ENCODE results near the gene ZSCAN18. TPM values are rescaled to one million over a fixed set of nuclear protein-coding genes. Genes with fewer than 3 reads are reported as not detected.
A peak's percentile ranks its signal among the peaks of the same experiment; 100 is the strongest.

Gene ZSCAN18
- total RNA-seq, 1 donor from 2014 or later: 76.1 TPM

DNA sequence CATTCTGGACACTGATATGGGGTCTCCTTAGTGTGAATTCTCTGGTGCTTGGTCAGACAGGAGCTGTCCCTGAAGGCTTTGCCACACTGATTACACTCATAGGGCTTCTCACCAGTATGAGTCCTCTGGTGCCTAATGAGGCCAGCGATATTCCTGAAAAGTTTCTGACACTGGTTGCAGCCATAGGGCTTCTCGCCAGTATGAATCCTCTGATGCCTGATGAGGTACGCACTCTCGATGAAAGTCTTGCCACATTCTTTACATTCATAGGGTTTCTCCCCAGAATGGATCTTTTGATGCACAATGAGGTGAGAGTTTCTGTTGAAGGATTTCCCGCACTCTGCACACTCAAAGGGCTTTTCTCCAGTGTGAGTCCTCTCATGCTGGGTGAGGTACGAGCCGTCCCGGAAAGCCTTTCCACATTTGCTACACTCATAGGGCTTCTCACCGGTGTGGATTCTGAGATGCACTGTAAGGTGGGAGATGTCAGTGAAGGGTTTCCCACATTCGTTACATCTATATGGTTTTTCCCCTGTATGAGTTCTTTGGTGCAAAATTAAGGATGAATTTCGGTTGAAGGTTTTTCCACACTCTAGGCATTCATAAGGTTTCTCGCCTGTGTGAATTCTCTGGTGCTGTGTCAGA, 30.1 kb upstream of the ZSCAN18 start:
- Histone ChIP-seq H3K27ac (replicated peaks) (no peak overlapping the region), H3K27me3 (ENCODE audit: low read depth) (no peaks in the 10 kb centered on the region), H3K36me3 (peaks cover 93% of the 10 kb centered on the region), H3K4me1 (no peaks in the 10 kb centered on the region), H3K9me3 (replicated peaks) (peaks cover 100% of the 10 kb centered on the region), H3K4me3 (no peak overlapping the region)
- TF ChIP-seq, protein P1, sequence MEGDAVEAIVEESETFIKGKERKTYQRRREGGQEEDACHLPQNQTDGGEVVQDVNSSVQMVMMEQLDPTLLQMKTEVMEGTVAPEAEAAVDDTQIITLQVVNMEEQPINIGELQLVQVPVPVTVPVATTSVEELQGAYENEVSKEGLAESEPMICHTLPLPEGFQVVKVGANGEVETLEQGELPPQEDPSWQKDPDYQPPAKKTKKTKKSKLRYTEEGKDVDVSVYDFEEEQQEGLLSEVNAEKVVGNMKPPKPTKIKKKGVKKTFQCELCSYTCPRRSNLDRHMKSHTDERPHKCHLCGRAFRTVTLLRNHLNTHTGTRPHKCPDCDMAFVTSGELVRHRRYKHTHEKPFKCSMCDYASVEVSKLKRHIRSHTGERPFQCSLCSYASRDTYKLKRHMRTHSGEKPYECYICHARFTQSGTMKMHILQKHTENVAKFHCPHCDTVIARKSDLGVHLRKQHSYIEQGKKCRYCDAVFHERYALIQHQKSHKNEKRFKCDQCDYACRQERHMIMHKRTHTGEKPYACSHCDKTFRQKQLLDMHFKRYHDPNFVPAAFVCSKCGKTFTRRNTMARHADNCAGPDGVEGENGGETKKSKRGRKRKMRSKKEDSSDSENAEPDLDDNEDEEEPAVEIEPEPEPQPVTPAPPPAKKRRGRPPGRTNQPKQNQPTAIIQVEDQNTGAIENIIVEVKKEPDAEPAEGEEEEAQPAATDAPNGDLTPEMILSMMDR (IDR thresholded peaks at IDR 0.05; ENCODE audit: borderline replicate concordance): no peak
- intact Hi-C loops (cut with micrococcal nuclease): no loop called here
- no peak for DNase-seq

DNA sequence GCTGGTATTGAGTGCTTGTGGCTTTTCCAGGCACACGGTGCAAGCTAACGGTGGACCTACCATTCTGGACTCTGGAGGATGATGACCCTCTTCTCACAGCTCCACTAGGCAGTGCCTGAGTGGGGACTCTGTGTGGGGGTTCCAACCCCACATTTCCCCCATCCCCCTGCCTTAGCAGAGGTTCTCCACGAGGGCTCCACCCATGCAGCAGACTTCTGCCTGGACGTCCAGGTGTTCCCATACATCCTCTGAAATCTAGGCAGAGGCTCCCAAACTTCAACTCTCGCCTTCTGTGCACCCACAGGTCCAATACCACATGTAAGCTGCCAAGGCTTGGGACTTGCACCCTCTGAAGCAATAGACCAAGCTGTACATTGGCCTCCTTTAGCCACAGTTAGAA, 25.3 kb upstream of the ZSCAN18 start:
- Histone ChIP-seq H3K4me3 (no peak overlapping the region), H3K27ac (replicated peaks) (no peak overlapping the region), H3K4me1 (no peaks in the 10 kb centered on the region), H3K27me3 (ENCODE audit: low read depth) (peaks cover under 1% of the 10 kb centered on the region), H3K36me3 (peaks cover 75% of the 10 kb centered on the region), H3K9me3 (replicated peaks) (peaks cover 100% of the 10 kb centered on the region)
- TF ChIP-seq, protein P1 (IDR thresholded peaks at IDR 0.05; ENCODE audit: borderline replicate concordance): no peak
- DNase-seq: no peak
- intact Hi-C loops (cut with micrococcal nuclease): no loop called here

DNA sequence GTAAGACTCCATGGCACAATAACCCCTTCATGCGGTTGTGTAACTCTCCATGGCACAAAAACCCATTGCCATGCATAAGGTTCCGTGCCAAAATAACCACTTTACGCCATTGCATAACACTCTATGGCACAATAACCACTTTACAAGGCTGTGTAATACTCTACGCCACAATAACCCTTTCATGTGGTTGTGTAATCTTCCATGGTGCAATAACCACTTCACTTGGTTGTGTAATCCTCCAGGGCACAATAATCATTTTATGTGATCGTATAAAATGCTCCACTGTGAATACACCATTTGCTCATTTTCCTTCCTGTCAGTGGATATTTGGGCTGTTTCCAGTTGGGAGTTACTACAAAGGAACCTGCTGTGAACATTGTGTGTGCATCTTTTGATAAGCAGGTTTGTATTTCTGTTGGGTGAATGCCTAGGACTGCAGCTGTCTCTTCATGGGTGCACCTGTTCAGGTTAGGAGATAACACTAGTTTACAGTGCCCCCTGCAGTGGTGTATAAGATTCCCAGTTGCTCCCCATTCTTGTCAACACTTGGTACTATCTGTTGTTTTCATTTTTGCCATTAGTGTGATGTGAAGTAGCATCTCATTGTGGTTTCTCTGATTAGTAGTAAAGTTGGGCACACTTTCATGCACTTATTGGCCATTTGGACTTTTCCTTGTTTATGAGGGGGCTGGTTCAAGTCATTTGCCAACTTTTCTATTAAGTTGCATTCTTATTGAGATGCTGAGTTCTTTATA, 21.1 kb upstream of the ZSCAN18 start:
- no peak overlapping the region for H3K4me3 ChIP-seq
- TF ChIP-seq, protein P1 (IDR thresholded peaks at IDR 0.05; ENCODE audit: borderline replicate concordance): no peak
- DNase-seq: no peak
- H3K9me3 ChIP-seq (replicated peaks): peaks cover 100% of the 10 kb centered on the region
- intact Hi-C loops (cut with micrococcal nuclease): no loop called here
- H3K27me3 ChIP-seq (ENCODE audit: low read depth): peaks cover 19% of the 10 kb centered on the region
- H3K4me1 ChIP-seq: no peaks in the 10 kb centered on the region
- H3K36me3 ChIP-seq: peaks cover 49% of the 10 kb centered on the region
- no peak overlapping the region for H3K27ac ChIP-seq (replicated peaks)

DNA sequence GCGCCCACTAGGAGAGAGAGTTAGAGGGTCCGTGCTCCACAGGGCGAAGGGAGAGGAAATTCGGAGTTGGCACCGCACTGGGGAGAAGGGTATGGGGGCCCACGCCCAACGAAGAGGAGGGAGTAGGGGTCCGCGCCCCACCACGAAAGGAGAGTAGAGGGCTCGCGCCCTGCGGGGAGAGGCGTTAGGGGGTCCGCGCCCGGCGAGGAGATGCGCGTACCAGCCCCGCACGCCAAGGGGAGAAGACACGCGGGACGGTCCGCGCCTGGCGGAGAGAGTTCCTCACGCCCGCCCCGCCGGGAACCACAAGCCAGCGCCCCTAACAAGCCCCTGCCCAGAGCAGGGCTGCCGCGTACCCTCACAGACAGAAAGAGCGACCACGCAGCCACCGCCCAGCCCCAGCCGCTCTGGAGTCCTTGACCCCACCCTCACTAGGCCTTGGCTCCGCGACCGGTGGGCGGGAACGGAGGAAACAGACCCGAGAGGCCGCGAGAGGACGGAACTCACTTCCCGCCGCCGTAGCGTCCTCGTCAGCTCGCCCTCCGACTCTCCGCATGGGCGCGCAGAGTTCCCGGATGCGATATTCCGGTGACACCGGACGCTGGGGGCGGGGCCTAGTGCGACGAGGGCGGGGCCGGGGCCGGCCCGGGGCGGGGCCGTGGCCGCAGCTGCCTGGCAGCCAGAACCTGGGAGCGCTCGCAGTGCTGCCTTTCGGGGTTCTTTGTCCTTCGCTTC, 20.0 kb upstream of the ZSCAN18 start:
- H3K4me3 ChIP-seq: peak overlapping the region; percentile 41
- H3K27ac ChIP-seq (replicated peaks): no peak overlapping the region
- intact Hi-C loops (cut with micrococcal nuclease): no loop called here
- H3K9me3 ChIP-seq (replicated peaks): peaks cover 100% of the 10 kb centered on the region
- TF ChIP-seq, protein P1 (IDR thresholded peaks at IDR 0.05; ENCODE audit: borderline replicate concordance): no peak
- no peak for DNase-seq
- H3K27me3 ChIP-seq (ENCODE audit: low read depth): peaks cover 19% of the 10 kb centered on the region
- H3K36me3 ChIP-seq: peaks cover 41% of the 10 kb centered on the region
- no peaks in the 10 kb centered on the region for H3K4me1 ChIP-seq

DNA sequence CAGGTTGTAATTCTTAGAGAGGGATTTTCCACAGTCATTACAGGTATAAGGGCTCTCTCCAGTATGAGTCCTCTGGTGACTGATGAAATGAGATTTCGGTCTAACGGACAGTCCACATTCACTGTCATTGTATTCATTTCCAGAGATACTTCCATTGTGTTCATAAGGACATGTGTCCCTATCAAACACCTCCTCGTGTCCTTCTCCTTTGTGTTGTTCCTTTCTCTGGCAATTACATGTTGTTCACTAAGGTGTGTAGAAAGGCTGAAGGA, 10.5 kb upstream of the ZSCAN18 start:
- no peaks in the 10 kb centered on the region for H3K27me3 ChIP-seq (ENCODE audit: low read depth)
- TF ChIP-seq, protein P1 (IDR thresholded peaks at IDR 0.05; ENCODE audit: borderline replicate concordance): no peak
- no peak overlapping the region for H3K27ac ChIP-seq (replicated peaks)
- H3K4me1 ChIP-seq: no peaks in the 10 kb centered on the region
- intact Hi-C loops (cut with micrococcal nuclease): no loop called here
- DNase-seq: no peak
- H3K9me3 ChIP-seq (replicated peaks): peaks cover 98% of the 10 kb centered on the region
- peaks cover 10% of the 10 kb centered on the region for H3K36me3 ChIP-seq
- H3K4me3 ChIP-seq: no peak overlapping the region

Measured in left ventricle myocardium inferior (tissue), 1 donor.